HG03097 (cell line): Measurements from ENCODE around the gene DGLUCY.
"Not testable (repeated sequence)": the region's sequence is repeated elsewhere in the genome, so short reads cannot be mapped to it uniquely, and the experiment has no call there.

Experiments
- ATAC-seq: cut with Tn5 transposase; IDR thresholded peaks from one replicate; pipeline ENCODE4 v1.9.1; 2021; ENCODE audit not compliant: unreplicated experiment, low FRiP score

Gene DGLUCY

DNA sequence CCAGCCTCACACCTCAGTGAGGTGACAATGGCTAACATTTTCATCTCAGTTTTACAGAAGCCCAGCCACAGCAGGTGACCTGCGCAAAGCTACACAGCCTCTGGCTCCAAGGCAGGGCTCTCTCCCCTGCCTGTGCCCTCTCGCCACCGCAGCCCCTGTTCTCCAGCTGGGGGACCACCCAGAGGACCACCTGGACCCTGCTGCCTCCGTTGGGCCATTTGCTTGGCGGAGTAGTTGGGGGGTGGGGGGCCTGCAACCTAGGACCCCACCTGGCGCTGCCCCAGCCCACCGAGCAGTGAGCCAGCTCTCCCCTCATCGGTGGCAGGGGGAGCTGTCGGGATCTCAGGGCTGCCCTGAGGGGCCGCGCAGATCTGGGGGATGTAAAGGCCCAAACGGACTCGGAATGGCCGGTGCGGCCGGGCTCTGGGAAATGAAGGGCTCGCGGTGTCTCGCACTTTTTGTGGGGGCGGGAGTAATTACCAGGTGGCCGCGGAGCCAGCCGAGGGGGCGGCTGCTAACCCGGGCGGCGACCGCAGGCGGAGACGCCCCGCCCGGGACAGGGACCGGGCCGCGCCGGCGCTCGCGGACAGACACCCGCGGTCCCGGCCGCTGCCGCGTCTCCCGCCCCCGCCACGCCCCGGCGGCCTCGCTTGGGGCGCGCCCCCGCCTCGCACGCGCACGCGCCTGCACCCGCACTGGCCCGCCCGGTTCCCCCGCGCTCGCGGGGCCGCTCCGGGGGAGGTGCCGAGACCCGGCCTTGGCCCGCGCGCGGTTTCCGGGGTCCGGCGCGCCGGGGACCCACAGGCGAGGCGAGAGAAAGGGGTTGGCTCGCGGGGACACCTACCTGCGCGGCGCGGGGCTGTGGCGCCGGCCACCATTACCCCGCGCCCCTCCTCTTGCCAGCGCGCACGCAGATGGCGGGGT is 139.3 kb downstream of the DGLUCY start:
- no peak for ATAC-seq

DNA sequence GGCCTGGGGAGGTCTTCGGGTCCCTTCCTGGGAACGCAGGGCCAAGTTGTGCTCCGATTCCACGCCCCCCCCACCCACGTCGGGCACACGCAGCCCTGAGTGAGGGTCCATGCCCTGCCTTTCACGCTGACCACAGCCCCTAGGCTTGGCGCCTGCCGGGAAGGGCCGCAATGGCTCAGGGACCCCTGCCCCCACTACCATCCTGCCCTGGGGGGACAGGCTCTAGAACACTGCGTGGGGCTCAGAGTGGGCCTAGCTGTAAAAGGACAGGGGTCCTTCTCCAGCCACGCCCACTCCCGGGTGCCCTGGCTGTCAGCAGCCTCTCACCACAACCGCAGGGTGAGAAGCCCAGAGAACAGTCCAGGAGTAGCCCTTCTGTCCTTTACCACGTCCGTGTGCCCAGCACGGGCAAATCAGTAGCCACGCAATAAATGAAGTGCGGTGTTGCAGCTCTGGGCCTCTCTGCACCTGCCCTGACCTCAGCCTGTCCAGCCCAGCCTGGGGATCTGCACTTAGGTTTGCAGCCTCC is 140.0 kb downstream of the DGLUCY start:
- ATAC-seq: no peak

DNA sequence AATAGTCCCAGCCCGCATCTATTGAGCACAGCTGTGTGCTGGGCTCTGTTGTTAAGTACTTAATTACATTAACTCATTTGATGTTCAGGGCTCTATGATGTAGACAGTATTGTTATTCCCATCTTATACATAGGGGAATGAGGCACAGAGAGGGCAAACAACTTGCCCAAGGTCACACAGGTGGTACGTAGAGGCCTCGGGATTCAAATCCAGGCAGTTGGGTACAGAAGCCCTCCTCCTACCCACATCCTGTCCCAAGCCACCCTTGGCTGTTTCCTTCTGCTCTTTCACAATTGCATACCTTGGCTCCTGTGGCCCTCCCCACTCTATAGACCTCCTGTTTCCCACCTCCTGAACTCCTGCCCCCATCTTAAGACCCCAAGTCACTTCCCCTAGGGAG is 140.6 kb downstream of the DGLUCY start:
- ATAC-seq: no peak

DNA sequence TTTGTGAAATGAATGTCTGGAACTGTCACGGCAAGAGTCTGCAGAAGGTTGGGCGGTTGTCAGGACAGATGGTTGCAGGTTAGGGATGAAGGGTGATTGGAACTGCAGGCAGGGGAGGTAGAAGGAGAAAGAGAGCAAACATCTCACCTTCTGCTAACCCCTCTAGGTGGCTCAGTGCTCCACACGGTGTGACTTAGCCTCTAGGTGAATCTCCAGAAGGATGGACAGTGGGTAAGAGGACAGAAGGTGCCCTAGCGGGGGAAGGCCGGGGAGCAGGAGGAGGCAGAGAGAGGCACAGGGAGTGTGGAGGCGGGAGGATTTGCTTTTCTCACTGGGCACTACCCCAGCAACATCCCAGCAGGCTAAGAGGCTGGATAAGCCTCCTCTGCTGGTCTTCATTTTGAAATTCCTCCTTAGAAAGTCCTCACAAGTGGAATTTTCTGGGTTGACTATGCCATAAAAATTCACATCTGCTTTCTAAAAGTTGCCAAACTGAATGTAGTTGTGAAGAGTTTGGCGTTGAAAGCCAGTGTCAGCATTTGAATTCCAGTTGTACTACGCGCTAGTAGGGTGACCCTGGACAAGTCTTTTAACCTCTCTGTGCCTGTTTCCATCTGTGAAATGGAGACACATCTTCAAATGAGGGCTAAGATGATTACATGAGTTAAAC is 141.3 kb downstream of the DGLUCY start:
- no peak for ATAC-seq

DNA sequence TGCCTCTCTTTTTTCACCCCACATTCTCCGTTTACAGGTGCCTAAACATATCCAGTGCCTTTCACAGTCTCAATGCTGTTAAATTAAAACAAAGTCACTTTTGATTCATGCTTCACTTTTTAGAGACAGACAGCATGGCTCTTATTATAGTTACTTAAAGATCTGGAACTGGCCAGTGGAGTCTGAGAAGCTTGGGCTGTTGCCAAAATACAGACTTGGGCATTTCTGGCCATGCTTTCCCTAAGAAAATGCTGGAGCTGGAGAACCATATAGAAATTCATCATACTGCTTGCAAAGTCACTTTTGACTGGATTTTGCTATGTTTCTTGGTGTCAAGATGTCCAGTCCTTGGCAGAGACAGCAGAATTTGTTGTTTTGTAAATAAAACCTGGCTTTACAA is 142.8 kb downstream of the DGLUCY start:
- no peak for ATAC-seq

DNA sequence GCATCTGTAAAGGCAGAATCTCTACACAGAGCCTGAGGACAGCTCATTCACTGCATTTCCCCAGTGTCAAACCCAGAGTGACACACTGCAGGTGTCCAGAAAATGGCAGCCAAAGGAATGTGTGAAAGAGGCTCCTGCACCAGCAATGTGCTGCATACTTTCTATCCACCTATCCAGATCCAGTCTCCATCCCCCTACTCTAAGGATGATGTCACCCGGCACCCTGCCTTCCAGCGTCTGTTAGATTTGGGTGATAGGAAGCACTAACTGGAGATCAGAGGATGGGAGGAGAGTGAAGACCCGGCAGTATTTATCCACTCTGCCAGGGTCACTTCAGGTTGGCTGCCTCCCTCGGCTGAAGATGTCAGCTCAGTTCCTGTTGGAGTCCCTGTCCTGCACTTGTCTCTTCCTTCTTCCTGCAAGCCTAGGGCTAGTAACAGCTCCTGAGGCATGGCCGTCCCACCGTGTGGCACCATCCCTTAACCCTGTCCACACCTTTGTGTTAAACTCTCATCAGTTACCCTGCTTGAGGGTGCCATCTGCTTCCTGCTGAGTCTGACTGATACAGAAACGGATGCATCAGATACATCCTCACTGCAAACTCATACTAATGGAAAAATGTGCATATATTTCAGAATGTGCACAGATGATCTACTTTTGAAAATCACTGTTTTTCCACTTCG is 143.6 kb downstream of the DGLUCY start:
- ATAC-seq: no peak

DNA sequence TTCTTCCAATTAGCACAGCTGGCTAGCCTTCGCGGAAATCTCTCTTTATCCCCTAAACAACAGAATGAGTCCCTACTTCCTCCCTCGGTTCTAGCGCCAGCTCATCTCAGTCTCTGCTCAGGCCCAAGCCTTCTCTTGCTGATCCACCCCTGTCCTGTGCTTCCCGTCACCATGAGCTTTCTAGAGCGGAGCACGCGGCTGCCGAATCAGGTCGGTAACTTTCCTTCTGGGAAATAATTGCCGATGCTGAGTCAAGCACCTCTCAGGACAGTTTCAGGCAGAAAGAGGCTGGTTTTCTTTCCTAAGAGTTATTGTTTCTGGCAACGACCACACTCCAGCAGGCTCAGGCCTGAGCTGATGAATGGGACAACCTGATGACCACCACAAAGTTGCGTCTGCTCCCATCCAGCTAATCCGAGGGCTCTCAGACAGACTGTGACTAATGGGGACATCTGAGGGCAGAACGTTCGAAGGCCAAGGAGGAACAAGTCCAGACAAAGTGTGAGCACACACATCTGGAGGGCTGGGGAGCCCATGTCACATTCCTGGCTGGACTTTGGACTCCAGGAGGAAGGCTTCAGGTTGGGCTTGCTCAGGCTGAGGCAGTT is 144.2 kb downstream of the DGLUCY start:
- no peak for ATAC-seq

DNA sequence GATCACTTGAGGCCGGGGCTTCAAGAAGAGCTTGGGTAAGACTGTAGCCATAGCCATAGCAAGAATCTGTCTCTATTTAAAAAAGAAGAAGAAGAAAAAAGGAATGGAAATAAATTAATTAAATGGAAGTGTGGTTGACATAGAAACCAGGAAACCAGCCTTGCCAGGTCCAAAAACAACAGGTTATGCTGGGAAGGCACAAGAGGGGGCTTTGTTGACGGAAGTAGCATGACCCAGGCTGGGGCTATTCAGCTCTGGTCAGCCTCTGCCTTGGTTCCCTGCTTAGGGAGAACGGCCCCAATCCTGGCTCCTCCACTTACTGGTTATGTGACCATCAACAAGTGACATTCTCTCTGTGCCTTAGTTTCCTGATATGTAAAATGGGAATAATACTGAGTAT is 145.0 kb downstream of the DGLUCY start:
- no peak for ATAC-seq

DNA sequence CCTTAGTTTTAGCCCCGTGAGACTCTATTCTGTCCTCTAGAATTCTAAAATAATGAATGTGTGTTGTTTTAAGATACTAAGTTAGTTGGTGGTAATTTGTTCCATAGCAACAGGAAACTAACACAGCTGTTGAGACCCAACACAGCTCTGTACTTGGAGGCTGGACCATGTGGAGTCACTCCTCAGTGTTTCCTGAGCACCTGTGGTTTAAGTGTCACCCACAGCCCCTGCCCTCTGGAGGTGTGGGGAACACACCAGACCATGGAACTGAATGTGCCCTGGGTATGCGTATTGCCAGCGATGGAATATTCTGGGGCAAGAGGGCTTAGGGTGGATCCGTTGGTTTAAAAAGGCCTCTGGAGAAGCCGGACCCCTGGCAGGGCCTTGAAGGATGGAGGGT is 147.2 kb downstream of the DGLUCY start:
- no peak for ATAC-seq

DNA sequence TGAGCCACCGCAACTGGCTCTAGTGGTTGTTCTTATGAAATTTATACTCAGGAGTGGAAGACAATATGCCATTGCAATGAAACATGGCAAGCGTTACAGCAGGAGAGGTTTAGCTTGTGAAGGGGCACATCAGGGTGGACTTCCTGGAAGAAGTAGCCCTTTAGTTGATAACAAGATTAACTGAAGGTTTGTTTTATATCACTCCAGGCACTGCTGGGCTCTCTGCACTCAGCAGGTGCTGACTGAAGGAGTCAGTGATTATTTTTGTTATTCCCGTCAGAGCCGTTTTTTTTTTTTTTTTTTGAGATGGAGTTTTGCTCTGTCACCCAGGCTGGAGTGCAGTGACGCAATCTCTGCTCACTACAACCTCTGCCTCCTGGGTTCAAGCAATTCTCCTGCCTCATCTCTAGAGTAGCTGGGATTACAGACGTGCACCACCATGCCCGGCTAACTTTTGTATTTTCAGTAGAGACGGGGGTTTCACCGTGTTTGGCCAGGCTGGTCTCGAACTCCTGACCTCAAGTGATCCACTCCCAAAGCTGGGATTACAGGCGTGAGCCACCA is 148.2 kb downstream of the DGLUCY start:
- ATAC-seq: no peak

DNA sequence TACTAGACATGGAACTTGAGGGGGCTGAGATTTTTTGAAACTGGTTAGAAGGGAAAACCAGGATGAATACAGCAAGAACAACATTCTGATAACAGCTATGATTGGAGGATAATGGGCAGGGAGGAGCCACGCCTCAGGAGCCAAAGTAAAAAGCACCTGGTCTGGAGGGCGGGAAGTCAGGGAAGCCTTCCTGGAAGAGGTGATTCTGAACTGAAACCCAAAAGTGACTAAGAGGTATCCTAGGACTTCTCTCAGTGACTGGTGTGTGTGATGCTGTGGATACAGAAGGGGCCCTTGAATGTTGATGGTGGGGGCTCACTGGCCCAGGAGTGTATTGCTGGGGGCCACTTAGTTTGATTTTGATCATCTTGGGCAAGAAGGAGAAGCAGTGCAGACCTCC is 149.5 kb downstream of the DGLUCY start:
- ATAC-seq: no peak

DNA sequence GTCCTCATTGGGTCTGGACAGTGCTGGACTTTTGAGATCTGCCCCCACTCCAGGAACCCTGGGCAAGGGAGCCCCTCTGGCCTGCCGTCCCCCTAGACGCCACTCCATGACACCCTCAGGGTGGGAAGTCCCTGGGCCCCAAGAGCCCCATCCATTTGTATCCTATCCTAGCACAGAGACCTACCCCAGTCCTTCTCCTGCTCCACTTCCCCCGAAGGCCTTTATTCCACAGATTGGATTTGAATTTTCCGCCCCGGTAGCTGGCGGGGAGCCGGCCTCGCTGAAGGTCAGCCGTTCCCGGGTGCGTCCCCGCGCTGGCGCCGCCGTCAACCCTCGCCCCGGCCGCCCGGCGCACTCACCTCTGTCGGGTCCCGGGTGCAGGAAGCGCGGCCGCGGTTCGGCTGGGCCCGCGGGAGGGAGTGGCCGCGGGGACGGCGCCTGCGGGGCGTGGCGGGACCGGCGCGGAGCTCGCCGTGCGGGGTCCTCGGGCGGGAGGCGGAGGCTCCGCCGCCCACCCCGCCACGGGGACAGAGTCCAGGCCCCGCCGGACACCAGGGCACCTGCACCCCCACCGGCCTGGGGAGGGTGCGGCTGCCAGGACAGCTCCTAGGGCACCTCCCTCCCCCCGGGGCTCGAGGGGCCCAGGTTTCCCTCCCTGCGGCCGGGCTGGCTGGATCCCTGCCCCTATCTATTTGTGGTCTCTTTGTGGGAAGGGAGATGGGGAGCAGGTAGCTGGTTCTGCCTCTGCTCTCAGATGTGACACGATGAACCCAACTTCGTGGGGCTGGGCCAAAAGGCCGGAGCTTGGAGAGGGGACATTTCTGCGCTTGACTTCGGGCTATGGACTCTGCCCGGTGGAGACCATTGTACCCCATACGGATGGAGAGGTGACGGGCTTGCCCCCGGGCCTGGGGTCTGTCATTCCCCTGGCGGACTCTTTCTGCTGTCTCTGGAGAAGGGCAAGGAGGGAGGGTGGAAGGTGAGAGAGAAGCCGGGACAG is 150.6 kb downstream of the DGLUCY start:
- no peak for ATAC-seq

DNA sequence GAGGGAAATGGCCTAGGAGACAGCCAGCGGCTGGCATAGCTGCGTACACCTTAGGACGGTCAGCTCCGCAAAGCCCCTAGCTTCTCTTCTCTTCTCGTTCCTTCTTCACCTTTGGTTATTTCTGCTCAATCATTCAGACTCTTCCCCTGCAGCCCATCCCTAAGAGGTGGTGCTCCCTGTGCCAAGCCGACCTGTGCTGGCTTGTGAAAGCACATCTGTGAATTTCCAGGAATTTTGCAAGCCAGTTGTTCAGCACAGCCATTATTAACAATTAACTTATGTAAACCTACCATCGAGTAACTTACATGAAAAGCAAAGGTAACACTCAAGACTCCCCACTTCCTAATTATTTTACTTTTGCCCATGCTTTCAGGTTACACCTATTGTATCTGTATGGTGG is 151.5 kb downstream of the DGLUCY start:
- no peak for ATAC-seq

DNA sequence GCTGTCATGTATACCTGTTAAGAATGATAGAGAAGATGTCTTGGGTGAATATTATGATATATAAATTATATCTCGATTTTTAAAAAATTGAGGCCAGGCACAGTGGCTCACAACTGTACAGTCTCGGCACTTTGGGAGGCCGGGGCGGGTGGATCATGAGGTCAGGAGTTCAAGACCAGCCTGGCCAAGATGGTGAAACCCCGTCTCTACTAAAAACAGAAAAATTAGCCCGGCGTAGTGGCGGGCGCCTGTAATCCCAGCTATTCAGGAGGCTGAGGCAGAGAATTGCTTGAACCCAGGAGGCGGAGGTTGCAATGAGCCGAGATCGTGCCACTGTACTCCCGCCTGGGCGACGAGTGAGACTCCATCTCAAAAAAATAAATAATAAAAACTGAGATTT is 152.4 kb downstream of the DGLUCY start:
- ATAC-seq: not testable (repeated sequence)

DNA sequence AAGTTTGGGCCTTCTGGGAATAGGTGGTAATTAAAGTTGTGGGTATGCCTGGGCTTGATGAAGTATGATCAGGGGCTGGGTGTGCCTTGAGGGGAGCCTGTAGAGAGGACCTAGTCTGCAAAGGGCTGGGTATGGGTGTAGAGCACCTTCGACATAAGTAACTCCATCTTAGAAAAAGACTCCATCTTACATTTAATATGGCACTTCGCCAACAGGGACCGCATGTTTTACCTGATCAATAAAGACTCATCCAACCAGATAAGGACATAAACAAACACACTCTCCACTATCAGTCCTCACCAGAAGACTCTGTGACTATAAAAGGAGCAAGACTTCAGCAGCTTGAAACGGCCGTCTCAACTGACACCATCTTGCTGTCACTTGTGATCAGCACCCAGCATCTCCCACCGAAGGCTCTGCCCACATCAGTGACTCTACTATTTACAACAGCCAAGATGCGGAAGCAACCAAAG is 154.1 kb downstream of the DGLUCY start:
- no peak for ATAC-seq

DNA sequence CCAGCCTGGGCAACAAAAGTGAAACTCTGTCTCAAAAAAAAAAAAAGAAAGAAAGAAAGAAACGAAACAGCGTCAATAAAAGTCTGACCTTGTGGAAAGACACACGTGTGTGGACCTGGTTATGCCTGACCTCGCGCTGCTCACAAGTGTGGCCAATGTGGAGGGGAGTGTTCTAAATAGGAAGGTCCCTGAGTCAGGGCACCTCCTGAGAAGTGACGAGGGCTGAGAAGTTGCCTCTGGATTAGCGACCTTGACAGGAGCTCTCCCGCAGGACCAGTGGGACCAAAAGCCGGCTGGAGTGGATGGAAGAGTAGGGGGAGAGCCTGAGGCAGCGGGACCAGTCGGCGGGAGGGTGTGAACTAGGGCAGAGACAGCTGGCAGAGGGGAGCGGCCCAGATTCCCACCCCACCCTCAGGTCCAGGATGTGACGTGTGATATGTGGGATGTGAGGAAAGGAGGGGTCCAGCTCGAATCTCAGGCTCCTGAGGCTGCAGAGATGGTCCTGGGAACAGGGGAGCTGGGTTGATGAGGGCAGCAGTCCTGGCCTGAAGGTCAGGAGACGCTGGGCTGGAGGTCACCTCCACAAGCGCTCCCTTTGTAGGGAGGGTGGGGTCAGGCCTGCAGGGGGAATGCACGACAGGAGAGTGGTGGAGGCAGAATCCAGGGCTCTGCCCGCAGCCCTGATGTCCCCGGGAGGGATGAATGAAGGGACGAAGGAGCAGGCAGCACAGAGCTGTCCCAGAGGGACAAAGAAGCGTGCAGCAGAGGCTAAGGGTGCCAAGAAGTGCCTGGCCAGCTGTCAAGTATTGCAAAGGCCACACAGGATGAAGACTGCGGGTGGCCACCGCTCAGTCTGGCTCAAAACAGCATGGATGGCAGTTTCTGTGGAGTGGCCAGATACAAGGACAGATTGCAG is 155.5 kb downstream of the DGLUCY start:
- no peak for ATAC-seq

DNA sequence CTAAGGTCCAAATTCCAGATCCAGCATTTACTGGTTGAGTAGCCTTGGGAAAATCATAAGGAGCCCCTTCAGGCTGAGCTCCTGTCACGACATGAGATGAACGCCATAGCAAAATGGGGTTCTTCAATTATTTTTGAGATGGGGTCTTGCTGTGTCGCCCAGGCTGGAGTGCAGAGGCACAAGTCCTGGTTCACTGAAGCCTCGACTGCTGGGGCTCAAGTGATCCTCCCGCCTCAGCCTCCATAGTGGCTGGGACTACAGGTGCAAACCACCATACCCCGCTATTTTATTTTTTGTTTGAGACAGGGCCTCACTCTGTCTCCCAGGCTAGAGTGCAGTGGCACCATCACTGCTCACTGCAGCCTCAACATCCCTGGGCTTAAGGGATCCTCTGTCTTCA is 156.3 kb downstream of the DGLUCY start:
- no peak for ATAC-seq

DNA sequence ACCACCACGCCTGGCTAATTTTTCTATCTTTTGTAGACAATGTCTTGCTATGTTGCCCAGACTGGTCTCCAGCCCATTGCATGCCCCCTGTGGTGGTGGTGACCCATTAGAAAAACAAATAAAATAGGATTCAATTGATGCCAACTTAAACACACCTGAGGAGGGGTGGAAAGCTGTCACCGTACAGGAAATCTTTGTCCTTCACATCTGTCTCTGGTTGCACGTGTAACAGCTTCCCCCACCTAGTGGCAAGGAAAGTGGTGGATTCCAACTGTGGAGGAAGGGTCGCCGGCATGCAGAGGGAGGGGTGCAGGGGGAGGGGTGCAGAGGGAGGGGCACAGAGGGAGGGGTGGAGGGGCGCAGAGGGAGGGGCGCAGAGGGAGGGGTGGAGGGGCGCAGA is 156.7 kb downstream of the DGLUCY start:
- no peak for ATAC-seq
